HCT116 (cell line): ENCODE results near the gene FOXC2. TPM values are rescaled to one million over a fixed set of nuclear protein-coding genes. Genes with fewer than 3 reads are reported as not detected.

ENCODE experiments used
- ATAC-seq: fragments of 200-7000 bp; cut with Tn5 transposase; 2 replicates; pipeline ENCODE4 v1.9.1; 2020; ENCODE audit warnings: mild to moderate bottlenecking, moderate library complexity
- BruUV-seq: library from RNA; stranded (reverse); fragments of 400-500 nt; replicated peaks from 2 replicates; lab custom pipeline; 2021; lab: Mats Ljungman, UMichigan
- CTCF ChIA-PET: fragments of 300-600 bp; sonication (Branson Sonifier 250); formaldehyde crosslinking; loops from one replicate; lab custom pipeline; 2021; ENCODE audit warnings: antibody characterized with exemption; lab: Charles Lee
- POLR2A ChIA-PET: fragments of 300-600, 350-600 bp; sonication (Branson Sonifier 250); formaldehyde crosslinking; loops from one replicate; lab custom pipeline; 2021; ENCODE audit warnings: antibody characterized with exemption; lab: Charles Lee
- RAD21 ChIA-PET, 2 experiments: fragments of 300-600 bp; sonication (Branson Sonifier 250); formaldehyde crosslinking; loops; one replicate each; lab custom pipeline; 2023; ENCODE audit warnings: low total read pairs in 2 of 2; ENCODE audit not compliant: uncharacterized antibody in 2 of 2, unreplicated experiment in 2 of 2, low non-redundant PET in 1 of 2; lab: Charles Lee
- DNase-seq: peaks from one replicate; pipeline ENCODE4 v3.0.0-alpha.2; 2010; ENCODE audit warnings: low read depth, low spot score
- H2AFZ ChIP-seq: fragments of 200-600 bp; shearing (Covaris generic), sonication (generic); 2 replicates; pipeline ENCODE4 v1.6.1; 2017; ENCODE audit warnings: low read depth, mixed run types, mixed read lengths, antibody characterized with exemption, low read length; ENCODE audit not compliant: poor library complexity, severe bottlenecking
- H3K27ac ChIP-seq: 2 replicates; pipeline ENCODE4 v1.5.1; 2012; ENCODE audit warnings: low read depth, low read length
- H3K27me3 ChIP-seq: fragments of 200-600 bp; sonication (generic); 2 replicates; pipeline ENCODE4 v1.6.1; 2016; ENCODE audit warnings: mixed run types, low read length, mixed read lengths; ENCODE audit not compliant: insufficient read depth
- H3K36me3 ChIP-seq, 2 experiments: fragments of 200-500 bp in 1 of 2; fragments of 200-600 bp in 1 of 2; sonication (Bioruptor generic) in 1 of 2; sonication (generic) in 1 of 2; 2 replicates each; pipeline versions ENCODE4 v1.5.1 to v1.6.1; 2014 to 2016; ENCODE audit warnings: low read length in 2 of 2, inconsistent platforms in 1 of 2, mixed read lengths in 1 of 2, mixed run types in 1 of 2; ENCODE audit not compliant: insufficient read depth in 2 of 2, control insufficient read depth in 1 of 2
- H3K4me1 ChIP-seq, 2 experiments: fragments of 200-600 bp in 1 of 2; sonication (generic) in 1 of 2; 2 replicates each; pipeline versions ENCODE4 v1.5.1 to v1.6.1; 2012 to 2017; ENCODE audit warnings: low read length in 2 of 2, inconsistent platforms in 1 of 2, mild to moderate bottlenecking in 1 of 2, mixed read lengths in 1 of 2, mixed run types in 1 of 2, moderate library complexity in 1 of 2; ENCODE audit not compliant: insufficient read depth in 2 of 2, control insufficient read depth in 1 of 2
- H3K4me2 ChIP-seq: fragments of 200-600 bp; sonication (generic); 2 replicates; pipeline ENCODE4 v1.6.1; 2017; ENCODE audit warnings: mixed run types, low read length, mixed read lengths
- H3K4me3 ChIP-seq, 2 experiments: fragments of 200-600 bp in 1 of 2; sonication (generic) in 1 of 2; replicated peaks in 1 of 2; 2 replicates each; pipeline ENCODE4 v1.5.1; 2011 to 2016; ENCODE audit warnings: low read length in 2 of 2, control low read depth in 1 of 2, low read depth in 1 of 2, mild to moderate bottlenecking in 1 of 2, mixed read lengths in 1 of 2, mixed run types in 1 of 2
- H3K79me2 ChIP-seq: fragments of 200-600 bp; sonication (generic); 2 replicates; pipeline ENCODE4 v1.6.1; 2017; ENCODE audit warnings: mild to moderate bottlenecking, mixed run types, low read length, moderate library complexity, mixed read lengths; ENCODE audit not compliant: insufficient read depth
- H3K9ac ChIP-seq: fragments of 200-600 bp; sonication (generic); 2 replicates; pipeline ENCODE4 v1.6.1; 2016; ENCODE audit warnings: low read length, mixed read lengths
- H3K9me2 ChIP-seq: fragments of 200-600 bp; sonication (generic), shearing (Covaris generic); 2 replicates; pipeline ENCODE4 v1.6.1; 2017; ENCODE audit warnings: mixed run types, mild to moderate bottlenecking, moderate library complexity; ENCODE audit not compliant: insufficient read depth
- H3K9me3 ChIP-seq, 2 experiments: fragments of 200-500 bp in 1 of 2; fragments of 200-600 bp in 1 of 2; sonication (Bioruptor generic) in 1 of 2; sonication (generic) in 1 of 2; 2 replicates each; pipeline ENCODE4 v1.6.1; 2014 to 2017; ENCODE audit warnings: low read length in 2 of 2, mixed read lengths in 2 of 2, inconsistent platforms in 1 of 2, low read depth in 1 of 2, mild to moderate bottlenecking in 1 of 2, mixed run types in 1 of 2, moderate library complexity in 1 of 2; ENCODE audit not compliant: control insufficient read depth in 1 of 2, insufficient read depth in 1 of 2
- H4K20me1 ChIP-seq: fragments of 200-600 bp; sonication (generic), shearing (Covaris generic); 2 replicates; pipeline ENCODE4 v1.6.1; 2017; ENCODE audit warnings: mixed run types, mild to moderate bottlenecking, moderate library complexity; ENCODE audit not compliant: insufficient read depth
- CBX3 ChIP-seq: IDR thresholded peaks from 2 replicates; pipeline ENCODE4 v1.6.1; 2012; ENCODE audit warnings: low read depth
- EGR1 ChIP-seq: IDR thresholded peaks from 2 replicates; pipeline ENCODE4 v1.6.1; 2012; ENCODE audit warnings: low read depth
- EZH2phosphoT487 ChIP-seq: fragments of 200-600 bp; IDR thresholded peaks from 2 replicates; pipeline ENCODE4 v1.6.1; 2018; ENCODE audit warnings: antibody characterized with exemption, borderline replicate concordance
- FOSL1 ChIP-seq: IDR thresholded peaks from 2 replicates; pipeline ENCODE4 v1.6.1; 2012; ENCODE audit warnings: low read depth
- JUND ChIP-seq: IDR thresholded peaks from 2 replicates; pipeline ENCODE4 v1.6.1; 2012
- POLR2A ChIP-seq: IDR thresholded peaks from 2 replicates; pipeline ENCODE4 v1.7.0; 2011; ENCODE audit warnings: borderline replicate concordance; ENCODE audit not compliant: insufficient read depth, insufficient read length; ENCODE audit errors: extremely low read depth
- SIN3A ChIP-seq: IDR thresholded peaks from 2 replicates; pipeline ENCODE4 v1.6.1; 2012; ENCODE audit warnings: low read depth
- TCF7L2 ChIP-seq: IDR thresholded peaks from 2 replicates; pipeline ENCODE4 v1.7.0; 2011; ENCODE audit warnings: borderline replicate concordance, inconsistent platforms; ENCODE audit not compliant: insufficient read depth, insufficient read length; ENCODE audit errors: extremely low read depth
- intact Hi-C: fragments of 100-400 bp; cut with micrococcal nuclease; formaldehyde crosslinking; loops from 2 replicates; pipeline ENCODE4 v1.10.0; 2022
- total RNA-seq: library from RNA; stranded (reverse); gene quantifications from one replicate; pipeline ENCODE4 v1.2.1, GENCODE V29; 2021; ENCODE audit not compliant: unreplicated experiment
- TF ChIP-seq, protein P1 (sequence below): IDR thresholded peaks from 2 replicates; pipeline ENCODE4 v1.6.1; 2012
- TF ChIP-seq, protein P2 (sequence below): IDR thresholded peaks from 2 replicates; pipeline ENCODE4 v1.6.1; 2012; ENCODE audit warnings: low read depth

FOXC2 gene
- total RNA-seq, 1 experiment from 2014 or later = 0.22 TPM

DNA sequence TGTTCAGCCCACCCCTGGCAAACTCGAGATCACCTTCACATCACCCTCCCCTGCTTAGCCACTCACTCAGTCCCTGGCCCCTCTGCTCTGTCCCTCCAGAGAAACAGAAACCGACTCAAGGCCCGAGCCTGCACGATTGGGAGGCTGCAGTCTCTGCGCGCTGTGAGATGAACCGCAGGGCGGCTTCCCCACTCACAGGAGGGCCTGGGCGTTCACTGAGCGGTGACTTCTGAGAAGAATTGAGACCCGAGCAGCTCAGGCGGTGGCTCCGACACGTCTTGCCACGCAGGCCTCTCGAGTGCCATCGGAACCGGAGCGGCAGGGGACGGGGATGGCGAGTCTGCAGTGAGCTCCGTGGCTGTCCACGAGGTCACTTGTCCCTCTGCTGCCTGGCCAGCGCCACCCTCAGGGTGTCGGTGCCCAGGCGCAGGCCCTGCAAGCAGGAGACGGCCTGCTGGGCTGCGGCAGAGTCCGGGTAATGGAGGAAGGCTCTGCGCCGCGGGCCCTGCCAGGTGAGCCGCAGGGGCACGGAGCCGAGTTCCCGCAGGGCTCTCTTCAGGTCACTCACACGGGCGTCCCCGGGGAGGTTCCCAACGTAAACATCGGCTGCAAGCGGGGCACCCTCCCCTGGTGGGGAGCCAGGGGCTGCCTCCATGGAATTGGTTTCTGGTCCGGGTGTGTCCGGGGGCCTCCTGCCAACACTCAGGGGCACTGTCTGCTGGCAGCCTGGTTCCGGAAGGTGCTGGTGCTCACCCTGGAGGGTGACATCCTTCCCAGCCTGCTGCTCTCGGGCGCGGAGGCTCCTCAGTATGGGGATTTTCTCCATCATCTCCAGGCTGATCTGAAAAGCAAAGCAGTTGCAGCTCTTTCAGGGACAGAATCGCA lies 34.7 kb upstream of the FOXC2 start (continued):
- no peak for TF ChIP-seq EZH2phosphoT487

DNA sequence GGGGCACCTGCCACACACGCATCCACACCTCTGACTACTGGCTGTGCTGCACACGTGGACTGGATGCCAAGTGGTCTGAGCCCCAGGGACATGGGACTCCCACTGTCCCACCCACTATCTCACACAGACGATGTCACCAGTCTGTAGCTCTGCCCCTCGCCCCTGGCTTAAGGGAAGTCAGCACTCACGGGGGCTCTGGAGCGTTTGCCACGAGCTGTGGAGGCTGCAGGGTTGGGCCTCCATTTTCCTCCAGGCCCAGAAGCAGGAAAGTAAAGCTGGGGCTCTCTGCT lies 34.2 kb upstream of the FOXC2 start:
- H3K27ac ChIP-seq = no peak overlapping the region
- H3K9ac ChIP-seq = no peak overlapping the region
- CTCF ChIA-PET = no interaction called here
- H3K4me2 ChIP-seq = no peak overlapping the region
- H3K4me3 ChIP-seq = no peak overlapping the region
- DNase-seq (no peak), ATAC-seq (no peak)
- TF ChIP-seq TCF7L2 = no peak
- no peak for TF ChIP-seq JUND
- no peak for TF ChIP-seq EGR1
- TF ChIP-seq, protein P1, sequence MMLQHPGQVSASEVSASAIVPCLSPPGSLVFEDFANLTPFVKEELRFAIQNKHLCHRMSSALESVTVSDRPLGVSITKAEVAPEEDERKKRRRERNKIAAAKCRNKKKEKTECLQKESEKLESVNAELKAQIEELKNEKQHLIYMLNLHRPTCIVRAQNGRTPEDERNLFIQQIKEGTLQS = no peak
- peaks cover under 1 to 10% of the 10 kb centered on the region in 2 experiments; a peak in 2 of 4 replicates for H3K36me3 ChIP-seq
- no peaks in the 10 kb centered on the region for H3K79me2 ChIP-seq
- RAD21 ChIA-PET = no interaction called here
- BruUV-seq = no TSS peak
- intact Hi-C loops = no loop called here
- no peaks in the 10 kb centered on the region for H3K27me3 ChIP-seq
- H3K4me1 ChIP-seq = peaks cover 0 to 8% of the 10 kb centered on the region in 2 experiments; a peak in 1 of 4 replicates
- H3K9me3 ChIP-seq = no peaks in the 10 kb centered on the region
- H4K20me1 ChIP-seq = no peaks in the 10 kb centered on the region
- POLR2A ChIA-PET = no interaction called here
- H2AFZ ChIP-seq = no peak overlapping the region
- H3K9me2 ChIP-seq = no peaks in the 10 kb centered on the region

DNA sequence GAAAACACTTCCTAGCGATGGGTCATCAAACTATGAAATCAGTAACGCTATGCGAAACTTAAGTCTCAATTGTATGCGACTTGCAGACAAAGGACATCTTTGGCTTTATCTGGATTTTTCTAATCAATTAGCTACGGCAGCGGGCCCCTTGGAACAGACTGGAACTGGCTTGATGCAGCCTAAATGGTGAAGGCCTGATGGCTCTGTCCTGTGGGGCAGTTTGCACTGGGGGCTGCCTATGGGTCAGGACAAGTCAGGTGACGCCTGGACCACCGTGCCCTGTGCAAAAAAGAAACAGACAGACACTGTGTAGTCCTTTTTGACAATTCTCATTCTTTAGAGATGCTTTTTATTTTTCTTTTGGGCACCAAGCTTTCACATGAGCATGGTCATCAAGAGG lies 33.6 kb upstream of the FOXC2 start:
- Histone ChIP-seq H3K27ac (no peak overlapping the region), H2AFZ (no peak overlapping the region), H3K4me1 (peaks cover 0 to 8% of the 10 kb centered on the region in 2 experiments; a peak in 1 of 4 replicates)
- no peak for ATAC-seq
- TF ChIP-seq, protein P2, sequence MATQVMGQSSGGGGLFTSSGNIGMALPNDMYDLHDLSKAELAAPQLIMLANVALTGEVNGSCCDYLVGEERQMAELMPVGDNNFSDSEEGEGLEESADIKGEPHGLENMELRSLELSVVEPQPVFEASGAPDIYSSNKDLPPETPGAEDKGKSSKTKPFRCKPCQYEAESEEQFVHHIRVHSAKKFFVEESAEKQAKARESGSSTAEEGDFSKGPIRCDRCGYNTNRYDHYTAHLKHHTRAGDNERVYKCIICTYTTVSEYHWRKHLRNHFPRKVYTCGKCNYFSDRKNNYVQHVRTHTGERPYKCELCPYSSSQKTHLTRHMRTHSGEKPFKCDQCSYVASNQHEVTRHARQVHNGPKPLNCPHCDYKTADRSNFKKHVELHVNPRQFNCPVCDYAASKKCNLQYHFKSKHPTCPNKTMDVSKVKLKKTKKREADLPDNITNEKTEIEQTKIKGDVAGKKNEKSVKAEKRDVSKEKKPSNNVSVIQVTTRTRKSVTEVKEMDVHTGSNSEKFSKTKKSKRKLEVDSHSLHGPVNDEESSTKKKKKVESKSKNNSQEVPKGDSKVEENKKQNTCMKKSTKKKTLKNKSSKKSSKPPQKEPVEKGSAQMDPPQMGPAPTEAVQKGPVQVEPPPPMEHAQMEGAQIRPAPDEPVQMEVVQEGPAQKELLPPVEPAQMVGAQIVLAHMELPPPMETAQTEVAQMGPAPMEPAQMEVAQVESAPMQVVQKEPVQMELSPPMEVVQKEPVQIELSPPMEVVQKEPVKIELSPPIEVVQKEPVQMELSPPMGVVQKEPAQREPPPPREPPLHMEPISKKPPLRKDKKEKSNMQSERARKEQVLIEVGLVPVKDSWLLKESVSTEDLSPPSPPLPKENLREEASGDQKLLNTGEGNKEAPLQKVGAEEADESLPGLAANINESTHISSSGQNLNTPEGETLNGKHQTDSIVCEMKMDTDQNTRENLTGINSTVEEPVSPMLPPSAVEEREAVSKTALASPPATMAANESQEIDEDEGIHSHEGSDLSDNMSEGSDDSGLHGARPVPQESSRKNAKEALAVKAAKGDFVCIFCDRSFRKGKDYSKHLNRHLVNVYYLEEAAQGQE = no peak
- no peak for TF ChIP-seq SIN3A
- TF ChIP-seq CBX3 = no peak
- no peak for TF ChIP-seq FOSL1
- TF ChIP-seq POLR2A = no peak
- TF ChIP-seq, all 23 proteins: peak for 0
- H3K9ac ChIP-seq = no peak overlapping the region
- DNase-seq = no peak
- no peak overlapping the region for H3K4me2 ChIP-seq
- no peaks in the 10 kb centered on the region for H3K9me2 ChIP-seq
- H4K20me1 ChIP-seq = no peaks in the 10 kb centered on the region
- BruUV-seq = no TSS peak
- ChIA-PET CTCF (no interaction called here), POLR2A (no interaction called here), RAD21 (no interaction called here)
- no peaks in the 10 kb centered on the region for H3K27me3 ChIP-seq
- no peak overlapping the region for H3K4me3 ChIP-seq
- H3K9me3 ChIP-seq = no peaks in the 10 kb centered on the region
- intact Hi-C loops = no loop called here
- H3K79me2 ChIP-seq = no peaks in the 10 kb centered on the region
- peaks cover 6 to 13% of the 10 kb centered on the region in 2 experiments for H3K36me3 ChIP-seq
